ENCODE data around the gene HEBP2. TPM values are rescaled to one million over a fixed set of nuclear protein-coding genes. Genes with fewer than 3 reads are reported as not detected.
A peak's percentile ranks its signal among the peaks of the same experiment; 100 is the strongest.

HEBP2 gene
- total and polyA plus RNA-seq, 2 of the 13 experiments (the other 11 are each of a cell fraction or from before 2014, with no cell fraction given): 16.0 to 72.8 TPM

GRCh38 chr6:138374815-138375214 lies 29.2 kb upstream of the HEBP2 start:
- no peak for FAIRE-seq

More at GRCh38 chr6:138374815-138375214, 29.2 kb upstream of the HEBP2 start:
- Histone ChIP-seq H3K79me2 (ENCODE audit: insufficient read depth, low read length) (no peaks in the 10 kb centered on the region), H3K36me3 (replicated peaks in 1 of 2; ENCODE audit: control insufficient read depth in 1 of 2, insufficient read depth in 2 of 2, low read length in 2 of 2) (no peaks in the 10 kb centered on the region), H3K9ac (ENCODE audit: insufficient read depth, low read depth, low read length) (no peak overlapping the region), H3K4me1 (ENCODE audit: insufficient read depth, low read length) (peaks cover 12% of the 10 kb centered on the region), H3K9me3 (ENCODE audit: low read length) (no peaks in the 10 kb centered on the region), H3K27me3 (ENCODE audit: control insufficient read depth in 1 of 2, insufficient read depth in 2 of 2, low read length in 2 of 2) (no peaks in the 10 kb centered on the region), H2AFZ (ENCODE audit: low read length) (no peak overlapping the region), H3K4me2 (ENCODE audit: low read depth, low read length) (no peak overlapping the region), H4K20me1 (ENCODE audit: insufficient read depth, low read length) (no peaks in the 10 kb centered on the region), H3K27ac (ENCODE audit: extremely low read length, insufficient read depth, low read length) (no peak overlapping the region), H3K4me3 (replicated peaks in 1 of 3; ENCODE audit: insufficient read depth in 1 of 3, low read depth in 2 of 3, low read length in 3 of 3) (no peak overlapping the region)
- TF ChIP-seq SKI (IDR thresholded peaks at IDR 0.05; ENCODE audit: partially characterized antibody) (no peak), GLI4 (CRISPR knock-in tag; IDR thresholded peaks at IDR 0.05; ENCODE audit: borderline replicate concordance) (no peak), ZNF687 (CRISPR knock-in tag; IDR thresholded peaks at IDR 0.05) (no peak), E2F1 (CRISPR knock-in tag; IDR thresholded peaks at IDR 0.05) (no peak), MBD4 (IDR thresholded peaks at IDR 0.05; ENCODE audit: borderline replicate concordance, low read length) (no peak), PCBP2 (optimal IDR thresholded peaks at IDR 0.05; ENCODE audit: low read depth, low read length, poor library complexity, severe bottlenecking) (no peak), GATAD2A (CRISPR knock-in tag; IDR thresholded peaks at IDR 0.05) (no peak), ZNF777 (CRISPR knock-in tag; IDR thresholded peaks at IDR 0.05) (no peak), ZNF883 (CRISPR knock-in tag; IDR thresholded peaks at IDR 0.05; ENCODE audit: not compliant biosample characterization) (no peak), ZNF136 (CRISPR knock-in tag; IDR thresholded peaks at IDR 0.05; ENCODE audit: low read depth) (no peak), ISL2 (CRISPR knock-in tag; IDR thresholded peaks at IDR 0.05) (no peak), ZNF513 (CRISPR knock-in tag; conservative IDR thresholded peaks at IDR 0.05) (no peak), ZNF496 (CRISPR knock-in tag; IDR thresholded peaks at IDR 0.05; ENCODE audit: insufficient replicate concordance) (no peak), ZNF124 (CRISPR knock-in tag; IDR thresholded peaks at IDR 0.05) (no peak), SUZ12 (IDR thresholded peaks at IDR 0.05; ENCODE audit: low read depth, low read length) (no peak), ZNF382 (CRISPR knock-in tag; IDR thresholded peaks at IDR 0.05; ENCODE audit: borderline replicate concordance) (no peak), ZNF414 (CRISPR knock-in tag; IDR thresholded peaks at IDR 0.05) (no peak)
- CTCF ChIA-PET (ENCODE audit: low intra/inter-chr PET ratio, low total read pairs): no interaction called here
- DNase-seq (ENCODE audit: low spot score) (no peak), ATAC-seq (peak; percentile 36; the same call in 2 of the 3 replicates)
- WGBS (ENCODE audit: low lambda C conversion rate): 41% methylated on average over 2 of the region's 2 CpGs
- in situ Hi-C loops (cut with HindIII; ENCODE audit: extremely low pct_ligation_motif_present, low pct_unique_long_range_greater_than_20kb): no loop called here
- POLR2A ChIA-PET: no interaction called here
- no TSS peak for BruUV-seq (replicated peaks)
- intact Hi-C loops (cut with micrococcal nuclease; ENCODE audit: unreplicated experiment): no loop called here
